ENCODE measurements around the gene GATA3. TPM values are rescaled to one million over a fixed set of nuclear protein-coding genes. Genes with fewer than 3 reads are reported as not detected.

The GATA3 gene
- total and polyA plus RNA-seq, 9 of the 15 experiments (the other 6 are each of a cell fraction or from before 2014, with no cell fraction given): 0.01 to 0.24 (median 0.09) TPM; not detected in 6

GRCh38 chr10:8048281-8049008, 6.0 kb upstream of the GATA3 start (continued):
- TF ChIP-seq RAD51 (IDR thresholded peaks at IDR 0.05; ENCODE audit: borderline replicate concordance, low read depth) (no peak), MCM2 (IDR thresholded peaks at IDR 0.05; ENCODE audit: low read depth) (no peak), PHB (CRISPR knock-in tag; IDR thresholded peaks at IDR 0.05) (no peak), EZH2 (IDR thresholded peaks at IDR 0.05; ENCODE audit: borderline replicate concordance, low read depth, low read length) (no peak)

DNA sequence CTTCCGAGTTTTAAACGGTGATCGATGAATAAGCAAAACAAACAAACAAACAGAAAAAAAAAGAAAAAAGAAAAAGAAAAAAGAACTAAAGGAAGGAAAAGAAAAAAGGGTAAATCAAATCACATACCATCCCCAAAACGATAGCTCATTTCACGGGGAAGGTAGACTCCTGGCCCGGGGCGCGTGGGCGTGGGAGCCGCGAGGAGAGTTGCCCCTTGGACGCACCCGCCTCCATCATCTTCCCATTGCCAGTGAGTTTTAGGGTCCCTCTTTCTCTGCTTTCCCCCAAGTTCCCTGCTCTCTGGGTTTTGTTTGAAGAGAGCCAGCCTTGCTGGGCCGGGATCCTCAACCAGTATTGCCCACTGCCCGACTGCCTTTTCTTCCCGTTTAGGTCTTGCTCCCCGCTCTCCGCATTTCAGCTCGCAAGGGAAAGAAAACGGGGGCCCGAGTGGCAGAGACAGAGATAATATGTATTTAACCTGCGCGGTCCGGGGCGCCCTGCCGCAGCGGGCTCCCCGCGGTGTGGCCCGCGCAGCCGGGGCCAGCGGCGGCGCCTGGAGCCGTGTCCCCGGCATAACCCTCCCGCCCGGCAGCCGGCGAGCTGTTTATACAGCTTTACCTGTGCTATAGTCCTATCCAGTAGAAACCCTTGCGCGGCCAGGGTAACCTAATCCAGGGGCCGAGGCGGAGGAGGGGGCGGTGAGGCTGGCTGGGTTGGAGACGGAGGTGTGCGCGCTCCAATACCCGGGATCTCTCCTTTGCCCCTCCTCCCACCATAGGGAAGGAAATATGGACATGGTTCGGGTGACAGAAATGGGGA, 5.2 kb upstream of the GATA3 start:
- Histone ChIP-seq H2AFZ (ENCODE audit: low read depth, low read length) (no peak overlapping the region), H3K4me2 (ENCODE audit: insufficient read depth, low read length) (no peak overlapping the region), H3K4me1 (replicated peaks in 1 of 2; ENCODE audit: control insufficient read depth in 2 of 2, insufficient read depth in 2 of 2, low read length in 2 of 2) (peaks cover 0 to 27% of the 10 kb centered on the region in 2 experiments; a peak in 3 of 5 replicates), H3K9me3 (replicated peaks; ENCODE audit: control insufficient read depth, insufficient read depth, low read depth, low read length) (0 out of 2 replicates have a peak, but pooled peaks cover 2% of the 10 kb centered on the region), H3K9ac (ENCODE audit: insufficient read depth in 1 of 2, low read depth in 2 of 2, low read length in 2 of 2) (no peak overlapping the region), H3K27me3 (ENCODE audit: control insufficient read depth in 2 of 2, insufficient read depth in 2 of 2, low read length in 2 of 2) (peaks cover 31 to 69% of the 10 kb centered on the region in 2 experiments; a peak in 4 of 5 replicates), H3K9me1 (ENCODE audit: control insufficient read depth, insufficient read depth, low read length) (no peaks in the 10 kb centered on the region), H4K20me1 (replicated peaks; ENCODE audit: control insufficient read depth, insufficient read depth, low read length) (0 out of 2 replicates have a peak, but pooled peaks cover 5% of the 10 kb centered on the region), H3K36me3 (ENCODE audit: control insufficient read depth, insufficient read depth, low read length) (no peaks in the 10 kb centered on the region), H3K27ac (ENCODE audit: extremely low read depth, low read depth, low read length) (no peak overlapping the region), H3K4me3 (no peak overlapping the region), H3K79me2 (ENCODE audit: control insufficient read depth, insufficient read depth, low read length) (no peaks in the 10 kb centered on the region)
- no peak for ATAC-seq
- intact Hi-C loops (cut with micrococcal nuclease) (no loop called here), in situ Hi-C loops (cut with MboI) (no loop called here)
- no TSS peak for BruUV-seq (replicated peaks)
- WGBS (ENCODE audit: insufficient coverage, low coverage, missing lambda C conversion rate): 56% methylated on average over 43 of the region's 51 CpGs
- no peak for FAIRE-seq
- CTCF ChIA-PET (ENCODE audit: low intra/inter-chr PET ratio): no interaction called here
- TF ChIP-seq SRSF7 (optimal IDR thresholded peaks at IDR 0.05; ENCODE audit: low read depth, low read length) (no peak), TCF15 (CRISPR knock-in tag; IDR thresholded peaks at IDR 0.05) (no peak)
- no peak for DNase-seq (ENCODE audit: extremely low read depth in 1 of 4, low spot score in 3 of 4)
- POLR2A ChIA-PET: interaction anchor here (0.6 to 0.7 kb wide), 3 partner anchors 23 to 229 kb away, joined by 3 read pairs; no protein-coding TSS in a partner anchor
